OCI-LY3 (cell line): Measurements from ENCODE around the gene RAVER1.
"Not testable (repeated sequence)": the region's sequence is repeated elsewhere in the genome, so short reads cannot be mapped to it uniquely, and the experiment has no call there.

ENCODE experiments used
- H2AFZ ChIP-seq: fragments of 200-600, 300-600 bp; shearing (Covaris generic); 2 replicates; pipeline ENCODE4 v1.6.0; 2014; ENCODE audit warnings: antibody characterized with exemption, low read depth, low read length
- H3K27ac ChIP-seq: fragments of 200-600, 300-600 bp; sonication (generic); 2 replicates; pipeline ENCODE4 v1.5.1; 2014; ENCODE audit warnings: mild to moderate bottlenecking, low read length, moderate library complexity, mixed read lengths
- H3K27me3 ChIP-seq: fragments of 200-600, 300-600 bp; sonication (generic); 2 replicates; pipeline ENCODE4 v1.6.1; 2014; ENCODE audit warnings: low read depth, low read length, mixed read lengths
- H3K36me3 ChIP-seq: fragments of 200-600, 300-600 bp; sonication (generic); replicated peaks from 2 replicates; pipeline ENCODE3; 2014; ENCODE audit warnings: low read depth, low read length, mixed read lengths
- H3K4me1 ChIP-seq: fragments of 300-600, 200-600 bp; sonication (generic); 2 replicates; pipeline ENCODE4 v1.6.1; 2014; ENCODE audit warnings: low read length, mixed read lengths
- H3K4me2 ChIP-seq: fragments of 200-600, 300-600 bp; sonication (generic); 2 replicates; pipeline ENCODE4 v1.6.1; 2014; ENCODE audit warnings: low read length, mixed read lengths
- H3K4me3 ChIP-seq: fragments of 300-600, 200-600 bp; sonication (generic); 2 replicates; pipeline ENCODE4 v1.5.1; 2014; ENCODE audit warnings: antibody characterized with exemption, mild to moderate bottlenecking, low read length, moderate library complexity
- H3K79me2 ChIP-seq: fragments of 300-600, 200-600 bp; shearing (Covaris generic); 2 replicates; pipeline ENCODE4 v1.6.1; 2014; ENCODE audit warnings: mild to moderate bottlenecking, low read length, mixed read lengths
- H3K9ac ChIP-seq: fragments of 300-600, 200-600 bp; shearing (Covaris generic); 2 replicates; pipeline ENCODE4 v1.6.0; 2014; ENCODE audit warnings: mild to moderate bottlenecking, low read length, moderate library complexity
- H3K9me3 ChIP-seq: fragments of 200-600, 300-600 bp; shearing (Covaris generic); 2 replicates; pipeline ENCODE4 v1.6.1; 2014; ENCODE audit warnings: low read length, mixed read lengths; ENCODE audit not compliant: insufficient read depth
- H4K20me1 ChIP-seq: fragments of 200-600, 300-600 bp; sonication (generic); 2 replicates; pipeline ENCODE4 v1.6.1; 2016; ENCODE audit warnings: low read length, mixed read lengths; ENCODE audit not compliant: insufficient read depth
- CTCF ChIP-seq: fragments of 200-600, 300-600 bp; sonication (generic); IDR thresholded peaks from 2 replicates; pipeline ENCODE4 v1.5.1; 2014; ENCODE audit warnings: antibody characterized with exemption, low read length, low read depth
- EZH2phosphoT487 ChIP-seq: fragments of 200-600 bp; shearing (Covaris generic); IDR thresholded peaks from 2 replicates; pipeline ENCODE4 v1.6.1; 2018; ENCODE audit warnings: antibody characterized with exemption, mixed run types, low read depth

RAVER1 gene

GRCh38 chr19:10283301-10284064 is 49.8 kb downstream of the RAVER1 start:
- Histone ChIP-seq H3K9me3 (no peaks in the 10 kb centered on the region), H3K27ac (no peak overlapping the region), H4K20me1 (peaks cover 81% of the 10 kb centered on the region), H3K4me3 (no peak overlapping the region), H3K9ac (no peak overlapping the region), H3K4me2 (no peak overlapping the region), H3K27me3 (no peaks in the 10 kb centered on the region), H3K79me2 (peaks cover 50% of the 10 kb centered on the region), H3K36me3 (peaks cover 76% of the 10 kb centered on the region), H2AFZ (no peak overlapping the region), H3K4me1 (peaks cover 6% of the 10 kb centered on the region; the same call in 1 of the 2 replicates)
- TF ChIP-seq EZH2phosphoT487 (no peak), CTCF (no peak)

- not testable (repeated sequence) for H3K9me3 ChIP-seq, H3K27me3 ChIP-seq, H3K27ac ChIP-seq, H3K9ac ChIP-seq, H3K4me2 ChIP-seq, H3K4me3 ChIP-seq, H2AFZ ChIP-seq
- Histone ChIP-seq H4K20me1 (peaks cover 93% of the 10 kb centered on the region), H3K4me1 (peaks cover 18% of the 10 kb centered on the region), H3K79me2 (peaks cover 64% of the 10 kb centered on the region), H3K36me3 (peaks cover 79% of the 10 kb centered on the region)
Measured at GRCh38 chr19:10282043-10282442, 51.3 kb downstream of the RAVER1 start.

- H3K9me3 ChIP-seq: no peaks in the 10 kb centered on the region
- no peak overlapping the region for H2AFZ ChIP-seq
- no peaks in the 10 kb centered on the region for H3K27me3 ChIP-seq
- H3K27ac ChIP-seq: no peak overlapping the region
- H4K20me1 ChIP-seq: peaks cover 89% of the 10 kb centered on the region
- peaks cover 74% of the 10 kb centered on the region for H3K36me3 ChIP-seq
- no peak overlapping the region for H3K4me3 ChIP-seq
- H3K79me2 ChIP-seq: peaks cover 85% of the 10 kb centered on the region
- H3K9ac ChIP-seq: no peak overlapping the region
- H3K4me2 ChIP-seq: no peak overlapping the region
- TF ChIP-seq EZH2phosphoT487 (no peak), CTCF (no peak)
- H3K4me1 ChIP-seq: peaks cover 32% of the 10 kb centered on the region
Measured at GRCh38 chr19:10279737-10280442, 53.4 kb downstream of the RAVER1 start.

GRCh38 chr19:10278935-10279334 is 54.4 kb downstream of the RAVER1 start:
- Histone ChIP-seq H3K79me2 (peaks cover 94% of the 10 kb centered on the region), H2AFZ (no peak overlapping the region), H3K9me3 (no peaks in the 10 kb centered on the region), H3K9ac (no peak overlapping the region), H3K4me1 (peaks cover 41% of the 10 kb centered on the region), H4K20me1 (peaks cover 89% of the 10 kb centered on the region), H3K27ac (peak overlapping the region; percentile 27), H3K4me2 (no peak overlapping the region), H3K27me3 (no peaks in the 10 kb centered on the region), H3K36me3 (peaks cover 72% of the 10 kb centered on the region), H3K4me3 (no peak overlapping the region)
- TF ChIP-seq EZH2phosphoT487 (no peak), CTCF (no peak)
